ENCODE data around the gene ACOX3.

- no peak for TF ChIP-seq PAX8 (IDR thresholded peaks at IDR 0.05)
- TF ChIP-seq RAD21 (IDR thresholded peaks at IDR 0.05; ENCODE audit: insufficient read depth, low read depth, low read length), result no peak
- TF ChIP-seq ZNF687 (IDR thresholded peaks at IDR 0.05), result no peak
Measured at GRCh38 chr4:8364848-8365350, 75.6 kb downstream of the ACOX3 start.
